IMR-90 (cell line): Measurements from ENCODE around the gene ERMAP. TPM values are rescaled to one million over a fixed set of nuclear protein-coding genes. Genes with fewer than 3 reads are reported as not detected.
A peak's percentile ranks its signal among the peaks of the same experiment; 100 is the strongest.

Experiments
- ATAC-seq: fragments of 200-7000 bp; cut with Tn5 transposase; 2 replicates; pipeline ENCODE4 v1.9.1; 2020; ENCODE audit warnings: low read depth, mild to moderate bottlenecking, moderate library complexity
- BruUV-seq: library from RNA; stranded (reverse); fragments of 400-500 nt; replicated peaks from 2 replicates; lab custom pipeline; 2021; lab: Mats Ljungman, UMichigan
- CTCF ChIA-PET: fragments of 300-600 bp; formaldehyde crosslinking; extraction: SDS; loops from one replicate; lab custom pipeline; 2021; ENCODE audit warnings: antibody characterized with exemption; lab: Yijun Ruan, JAX
- POLR2A ChIA-PET: fragments of 300-600 bp; sonication (Branson Sonifier 250); formaldehyde crosslinking; loops from one replicate; lab custom pipeline; 2022; ENCODE audit warnings: antibody characterized with exemption; ENCODE audit not compliant: unreplicated experiment; lab: Charles Lee
- DNase-seq: peaks from one replicate; pipeline ENCODE4 v3.0.0; 2013
- H2AFZ ChIP-seq: replicated peaks from 2 replicates; pipeline ENCODE3; 2013; ENCODE audit warnings: low read length, mild to moderate bottlenecking; ENCODE audit not compliant: poor library complexity
- H2AK5ac ChIP-seq: 2 replicates; pipeline ENCODE4 v1.6.1; 2013; ENCODE audit warnings: low read depth, low read length, inconsistent platforms
- H2AK9ac ChIP-seq: replicated peaks from 2 replicates; pipeline ENCODE3; 2013; ENCODE audit warnings: mild to moderate bottlenecking, low read depth, low read length, moderate library complexity; ENCODE audit not compliant: poor library complexity
- H2BK120ac ChIP-seq: 2 replicates; pipeline ENCODE4 v1.6.1; 2013; ENCODE audit warnings: low read depth, low read length, inconsistent platforms
- H2BK15ac ChIP-seq: 3 replicates; pipeline ENCODE4 v1.6.1; 2013; ENCODE audit warnings: low read depth, low read length, inconsistent platforms
- H2BK20ac ChIP-seq: 2 replicates; pipeline ENCODE4 v1.6.1; 2013; ENCODE audit warnings: low read depth, mild to moderate bottlenecking, inconsistent platforms, low read length, moderate library complexity
- H2BK5ac ChIP-seq: 2 replicates; pipeline ENCODE4 v1.6.1; 2013; ENCODE audit warnings: mild to moderate bottlenecking, low read depth, low read length, inconsistent platforms; ENCODE audit not compliant: poor library complexity, severe bottlenecking
- H3K14ac ChIP-seq: replicated peaks from 2 replicates; pipeline ENCODE4 v1.6.1; 2013; ENCODE audit warnings: low read depth, low read length, inconsistent platforms
- H3K18ac ChIP-seq: 2 replicates; pipeline ENCODE4 v1.6.1; 2013; ENCODE audit warnings: low read depth, low read length, control low read depth
- H3K23ac ChIP-seq: 2 replicates; pipeline ENCODE4 v1.6.1; 2013; ENCODE audit warnings: low read depth, low read length, inconsistent platforms
- H3K27ac ChIP-seq: 2 replicates; pipeline ENCODE4 v1.5.1; 2013; ENCODE audit warnings: mild to moderate bottlenecking, control low read depth, low read length; ENCODE audit not compliant: insufficient read depth
- H3K27me3 ChIP-seq: 2 replicates; pipeline ENCODE4 v1.6.1; 2013; ENCODE audit warnings: low read length; ENCODE audit not compliant: control insufficient read depth, insufficient read depth
- H3K36me3 ChIP-seq: 2 replicates; pipeline ENCODE4 v1.6.1; 2013; ENCODE audit warnings: low read length, mixed read lengths; ENCODE audit not compliant: control insufficient read depth, insufficient read depth
- H3K4ac ChIP-seq: 2 replicates; pipeline ENCODE4 v1.6.1; 2013; ENCODE audit warnings: low read depth, low read length, inconsistent platforms
- H3K4me1 ChIP-seq: 2 replicates; pipeline ENCODE4 v1.6.1; 2013; ENCODE audit warnings: low read length, mixed read lengths; ENCODE audit not compliant: control insufficient read depth, insufficient read depth
- H3K4me2 ChIP-seq: 2 replicates; pipeline ENCODE4 v1.6.1; 2013; ENCODE audit warnings: low read depth, mild to moderate bottlenecking, control low read depth, low read length, moderate library complexity
- H3K4me3 ChIP-seq: 2 replicates; pipeline ENCODE4 v1.5.1; 2013; ENCODE audit warnings: low read depth, mild to moderate bottlenecking, control low read depth, low read length, moderate library complexity; ENCODE audit not compliant: insufficient read depth
- H3K56ac ChIP-seq: 2 replicates; pipeline ENCODE4 v1.6.1; 2013; ENCODE audit warnings: low read length, inconsistent platforms; ENCODE audit not compliant: insufficient read depth; ENCODE audit errors: extremely low read depth
- H3K79me1 ChIP-seq, 2 experiments: 2 replicates each; pipeline ENCODE4 v1.6.1; 2013; ENCODE audit warnings: low read length in 2 of 2, inconsistent platforms in 1 of 2, low read depth in 1 of 2
- H3K9ac ChIP-seq: 2 replicates; pipeline ENCODE4 v1.6.1; 2013; ENCODE audit warnings: low read depth, low read length, control low read depth
- H3K9me1 ChIP-seq: 2 replicates; pipeline ENCODE4 v1.6.1; 2013; ENCODE audit warnings: low read length, inconsistent platforms; ENCODE audit not compliant: insufficient read depth
- H3K9me3 ChIP-seq: 2 replicates; pipeline ENCODE4 v1.6.1; 2013; ENCODE audit warnings: low read length; ENCODE audit not compliant: control insufficient read depth, insufficient read depth
- H4K20me1 ChIP-seq: 2 replicates; pipeline ENCODE4 v1.6.1; 2013; ENCODE audit warnings: low read length, inconsistent platforms; ENCODE audit not compliant: insufficient read depth
- H4K5ac ChIP-seq: 2 replicates; pipeline ENCODE4 v1.6.1; 2013; ENCODE audit warnings: mild to moderate bottlenecking, low read depth, low read length, control low read depth
- H4K8ac ChIP-seq, 2 experiments: 2 replicates each; pipeline ENCODE4 v1.6.1; 2013; ENCODE audit warnings: low read depth in 2 of 2, low read length in 2 of 2, control low read depth in 1 of 2, inconsistent platforms in 1 of 2
- H4K91ac ChIP-seq: 2 replicates; pipeline ENCODE4 v1.6.1; 2013; ENCODE audit warnings: low read depth, low read length, inconsistent platforms; ENCODE audit not compliant: insufficient read depth
- BHLHE40 ChIP-seq: fragments of 150-350 bp; IDR thresholded peaks from 2 replicates; pipeline ENCODE4 v1.6.1; 2016; ENCODE audit warnings: mild to moderate bottlenecking, low read depth, low read length
- CEBPB ChIP-seq: IDR thresholded peaks from 2 replicates; pipeline ENCODE4 v1.6.1; 2012; ENCODE audit warnings: low read depth, low read length, improper control_type of control experiment
- CHD1 ChIP-seq: IDR thresholded peaks from 2 replicates; pipeline ENCODE4 v1.6.1; 2012; ENCODE audit warnings: low read depth, low read length, improper control_type of control experiment
- FOS ChIP-seq: fragments of 150-350 bp; IDR thresholded peaks from 2 replicates; pipeline ENCODE4 v1.6.1; 2016; ENCODE audit warnings: low read depth, low read length
- MAFK ChIP-seq: IDR thresholded peaks from 2 replicates; pipeline ENCODE4 v1.6.1; 2012; ENCODE audit warnings: low read depth, low read length, improper control_type of control experiment
- MAZ ChIP-seq: IDR thresholded peaks from 2 replicates; pipeline ENCODE4 v1.6.1; 2012; ENCODE audit warnings: low read depth, mild to moderate bottlenecking, low read length, improper control_type of control experiment, moderate library complexity, borderline replicate concordance
- MXI1 ChIP-seq: IDR thresholded peaks from 2 replicates; pipeline ENCODE4 v1.6.1; 2012; ENCODE audit warnings: low read depth, mild to moderate bottlenecking, low read length, moderate library complexity, borderline replicate concordance
- NFE2L2 ChIP-seq: fragments of 150-350 bp; IDR thresholded peaks from 2 replicates; pipeline ENCODE4 v1.6.1; 2016; ENCODE audit warnings: low read depth, mild to moderate bottlenecking, low read length
- POLR2A ChIP-seq: IDR thresholded peaks from 2 replicates; pipeline ENCODE4 v1.6.1; 2012; ENCODE audit warnings: mild to moderate bottlenecking, low read depth, low read length
- RAD21 ChIP-seq: IDR thresholded peaks from 2 replicates; pipeline ENCODE4 v1.6.1; 2012; ENCODE audit warnings: low read length, improper control_type of control experiment
- RCOR1 ChIP-seq: IDR thresholded peaks from 2 replicates; pipeline ENCODE4 v1.6.1; 2012; ENCODE audit warnings: mild to moderate bottlenecking, low read length, improper control_type of control experiment; ENCODE audit not compliant: insufficient replicate concordance
- RFX5 ChIP-seq: IDR thresholded peaks from 2 replicates; pipeline ENCODE4 v1.8.0; 2012; ENCODE audit warnings: low read depth, mild to moderate bottlenecking, low read length, moderate library complexity
- WGBS, 2 experiments: methylation state at CpG; one replicate each; pipeline versions ENCODE4 v1.1.5 to v1.1.7; 2013; ENCODE audit warnings: missing lambda C conversion rate in 2 of 2; ENCODE audit not compliant: insufficient read length in 1 of 2; ENCODE audit errors: extremely low coverage in 2 of 2; 5-methylcytosine and 5-hydroxymethylcytosine counted together
- dilution Hi-C: fragments of 300-500 bp; cut with HindIII; formaldehyde crosslinking; loops from one replicate; pipeline ENCODE4 v1.14.3; 2018; ENCODE audit warnings: low sequenced_read_pairs; ENCODE audit not compliant: unreplicated experiment
- in situ Hi-C: fragments of 300-500 bp; cut with MboI; formaldehyde crosslinking; loops from 3 replicates; pipeline ENCODE4 v1.14.3; 2019; ENCODE audit warnings: low sequenced_read_pairs, inconsistent platforms, mixed read lengths
- intact Hi-C: fragments of 100-400 bp; cut with micrococcal nuclease; formaldehyde crosslinking; loops from 2 replicates; pipeline ENCODE4 v1.10.0; 2022
- polyA plus RNA-seq, 3 experiments: library from polyadenylated mRNA; depleted of rRNA; stranded (reverse); fragments of >200 nt; gene quantifications; 2 replicates each; pipeline ENCODE4 v1.2.3, GENCODE V29; 2012; ENCODE audit warnings: low replicate concordance in 1 of 3
- total RNA-seq: library from RNA; depleted of rRNA; stranded (reverse); fragments of >200 nt; gene quantifications from 2 replicates; pipeline ENCODE4 v1.2.3, GENCODE V29; 2012
- TF ChIP-seq, protein P1 (sequence below): fragments of 150-350 bp; IDR thresholded peaks from 2 replicates; pipeline ENCODE4 v1.6.1; 2016; ENCODE audit warnings: low read depth, mild to moderate bottlenecking, low read length, moderate library complexity, borderline replicate concordance
- TF ChIP-seq, protein P2 (sequence below): fragments of 150-350 bp; IDR thresholded peaks from 2 replicates; pipeline ENCODE4 v1.6.1; 2017; ENCODE audit warnings: mild to moderate bottlenecking, antibody characterized with exemption, low read length, low read depth
- TF ChIP-seq, protein P3 (sequence below): conservative IDR thresholded peaks from 2 replicates; pipeline ENCODE4 v1.5.1; 2012; ENCODE audit warnings: mild to moderate bottlenecking, low read depth, low read length, improper control_type of control experiment

The ERMAP gene
- total and polyA plus RNA-seq, 2 of the 4 experiments (the other 2 are of a cell fraction) = 5.0 to 7.2 TPM

DNA sequence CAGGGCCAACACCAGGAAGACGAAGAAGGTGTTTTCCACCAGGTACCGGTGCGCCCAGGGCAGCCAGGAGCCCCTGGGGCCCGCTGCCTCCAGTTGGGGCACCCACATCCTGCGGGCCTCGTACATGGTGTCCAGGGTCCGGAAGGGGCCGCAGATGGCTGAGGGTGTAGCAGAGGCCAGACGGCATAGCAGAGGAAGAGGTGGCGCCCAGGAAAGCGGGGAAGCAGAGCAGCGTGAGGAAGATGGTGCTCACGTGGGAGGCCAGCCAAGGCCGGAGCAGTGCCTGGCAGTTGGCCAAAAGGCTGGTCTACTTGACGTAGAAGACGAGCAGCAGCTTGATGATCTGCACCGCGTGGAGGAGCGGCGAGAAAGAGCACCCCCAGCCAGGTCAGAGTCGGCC lies 69.9 kb downstream of the ERMAP start:
- peak overlapping the region; percentile 43 for H2AFZ ChIP-seq
- no peak overlapping the region for H3K4me3 ChIP-seq
- DNase-seq (no peak), ATAC-seq (no peak)
- H4K5ac ChIP-seq = no peak overlapping the region
- H3K9ac ChIP-seq = no peak overlapping the region
- H4K91ac ChIP-seq = no peak overlapping the region
- H3K27me3 ChIP-seq = peaks cover 5% of the 10 kb centered on the region
- BruUV-seq = no TSS peak
- TF ChIP-seq CHD1 = no peak
- no peak for TF ChIP-seq RAD21
- TF ChIP-seq POLR2A = no peak
- TF ChIP-seq BHLHE40 = no peak
- no peak for TF ChIP-seq MAFK
- no peak for TF ChIP-seq RCOR1
- TF ChIP-seq, protein P1, sequence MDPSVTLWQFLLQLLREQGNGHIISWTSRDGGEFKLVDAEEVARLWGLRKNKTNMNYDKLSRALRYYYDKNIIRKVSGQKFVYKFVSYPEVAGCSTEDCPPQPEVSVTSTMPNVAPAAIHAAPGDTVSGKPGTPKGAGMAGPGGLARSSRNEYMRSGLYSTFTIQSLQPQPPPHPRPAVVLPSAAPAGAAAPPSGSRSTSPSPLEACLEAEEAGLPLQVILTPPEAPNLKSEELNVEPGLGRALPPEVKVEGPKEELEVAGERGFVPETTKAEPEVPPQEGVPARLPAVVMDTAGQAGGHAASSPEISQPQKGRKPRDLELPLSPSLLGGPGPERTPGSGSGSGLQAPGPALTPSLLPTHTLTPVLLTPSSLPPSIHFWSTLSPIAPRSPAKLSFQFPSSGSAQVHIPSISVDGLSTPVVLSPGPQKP = no peak
- TF ChIP-seq, protein P2, sequence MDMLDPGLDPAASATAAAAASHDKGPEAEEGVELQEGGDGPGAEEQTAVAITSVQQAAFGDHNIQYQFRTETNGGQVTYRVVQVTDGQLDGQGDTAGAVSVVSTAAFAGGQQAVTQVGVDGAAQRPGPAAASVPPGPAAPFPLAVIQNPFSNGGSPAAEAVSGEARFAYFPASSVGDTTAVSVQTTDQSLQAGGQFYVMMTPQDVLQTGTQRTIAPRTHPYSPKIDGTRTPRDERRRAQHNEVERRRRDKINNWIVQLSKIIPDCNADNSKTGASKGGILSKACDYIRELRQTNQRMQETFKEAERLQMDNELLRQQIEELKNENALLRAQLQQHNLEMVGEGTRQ = no peak
- TF ChIP-seq NFE2L2 = no peak
- TF ChIP-seq CEBPB = no peak
- TF ChIP-seq RFX5 = no peak
- no peak for TF ChIP-seq FOS
- no peak for TF ChIP-seq MXI1
- no peak for TF ChIP-seq MAZ
- TF ChIP-seq, protein P3, sequence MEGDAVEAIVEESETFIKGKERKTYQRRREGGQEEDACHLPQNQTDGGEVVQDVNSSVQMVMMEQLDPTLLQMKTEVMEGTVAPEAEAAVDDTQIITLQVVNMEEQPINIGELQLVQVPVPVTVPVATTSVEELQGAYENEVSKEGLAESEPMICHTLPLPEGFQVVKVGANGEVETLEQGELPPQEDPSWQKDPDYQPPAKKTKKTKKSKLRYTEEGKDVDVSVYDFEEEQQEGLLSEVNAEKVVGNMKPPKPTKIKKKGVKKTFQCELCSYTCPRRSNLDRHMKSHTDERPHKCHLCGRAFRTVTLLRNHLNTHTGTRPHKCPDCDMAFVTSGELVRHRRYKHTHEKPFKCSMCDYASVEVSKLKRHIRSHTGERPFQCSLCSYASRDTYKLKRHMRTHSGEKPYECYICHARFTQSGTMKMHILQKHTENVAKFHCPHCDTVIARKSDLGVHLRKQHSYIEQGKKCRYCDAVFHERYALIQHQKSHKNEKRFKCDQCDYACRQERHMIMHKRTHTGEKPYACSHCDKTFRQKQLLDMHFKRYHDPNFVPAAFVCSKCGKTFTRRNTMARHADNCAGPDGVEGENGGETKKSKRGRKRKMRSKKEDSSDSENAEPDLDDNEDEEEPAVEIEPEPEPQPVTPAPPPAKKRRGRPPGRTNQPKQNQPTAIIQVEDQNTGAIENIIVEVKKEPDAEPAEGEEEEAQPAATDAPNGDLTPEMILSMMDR = no peak
- no peak overlapping the region for H4K8ac ChIP-seq
- H3K4me2 ChIP-seq = no peak overlapping the region
- 55% methylated on average over 19 of the region's 21 CpGs; no CpG with 5 or more reads in 1 of the 2 experiments for WGBS, 2 experiments
- H2BK120ac ChIP-seq = no peak overlapping the region
- POLR2A ChIA-PET = no interaction called here
- no peak overlapping the region for H3K27ac ChIP-seq
- H3K4me1 ChIP-seq = no peaks in the 10 kb centered on the region
- no peak overlapping the region for H2BK20ac ChIP-seq
- in situ Hi-C loops (no loop called here), dilution Hi-C loops (no loop called here), intact Hi-C loops (no loop called here)
- H2BK15ac ChIP-seq = no peak overlapping the region
- H3K18ac ChIP-seq = no peak overlapping the region
- no peaks in the 10 kb centered on the region for H3K9me3 ChIP-seq
- no peak overlapping the region for H2AK9ac ChIP-seq
- no peak overlapping the region for H2BK5ac ChIP-seq
- H4K20me1 ChIP-seq = no peaks in the 10 kb centered on the region; the same call in 1 of the 2 replicates
- CTCF ChIA-PET = no interaction called here
- H3K23ac ChIP-seq = no peak overlapping the region
- no peaks in the 10 kb centered on the region for H3K79me1 ChIP-seq
- H3K9me1 ChIP-seq = no peaks in the 10 kb centered on the region
- no peaks in the 10 kb centered on the region for H3K36me3 ChIP-seq
- H3K4ac ChIP-seq = no peak overlapping the region
- H3K14ac ChIP-seq = no peak overlapping the region
- no peak overlapping the region for H3K56ac ChIP-seq
- no peak overlapping the region for H2AK5ac ChIP-seq
